Measurements from ENCODE around the gene ASMTL.

Gene ASMTL

DNA sequence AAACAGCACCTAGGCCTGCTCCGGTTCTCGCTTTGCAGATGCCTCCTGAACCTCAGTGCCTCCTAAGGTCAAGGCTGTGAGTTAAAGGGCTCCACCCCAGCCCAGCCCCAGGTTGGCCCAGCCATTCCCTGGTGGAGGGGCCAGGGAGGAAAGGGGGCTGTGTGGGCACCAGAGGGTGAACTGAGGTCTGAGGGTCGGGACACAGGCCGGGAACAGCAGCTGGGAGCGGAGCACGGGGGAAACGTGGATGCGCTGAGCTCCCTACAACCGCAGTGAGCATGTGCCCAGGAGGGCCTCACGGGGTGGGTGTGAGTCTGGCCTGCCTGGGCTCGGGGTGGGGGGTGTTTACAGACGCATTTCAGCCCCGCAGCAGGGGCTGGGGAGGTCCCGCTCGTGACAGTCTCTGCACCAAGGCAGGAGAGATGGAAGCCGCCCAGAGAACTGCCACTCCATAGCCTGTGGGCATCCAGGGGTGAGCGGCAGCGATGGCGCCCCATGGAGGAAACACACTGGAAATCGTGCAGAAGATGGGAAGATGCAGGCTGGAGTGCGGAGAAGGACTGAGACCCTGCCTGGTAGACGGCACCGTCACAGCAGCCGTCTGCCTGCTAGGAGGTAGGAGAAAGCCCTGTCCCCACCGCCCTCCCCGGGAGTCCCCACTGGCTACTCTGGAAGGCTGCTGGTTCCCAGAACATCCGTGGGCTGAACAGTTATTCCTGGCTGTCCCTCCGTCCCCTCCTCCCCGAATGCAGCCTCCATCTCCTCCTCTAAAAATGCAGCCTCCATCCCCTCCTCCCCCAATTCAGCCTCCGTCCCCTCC, 50.9 kb downstream of the ASMTL start:
- Histone ChIP-seq H3K9me3 (ENCODE audit: severe bottlenecking) (no peaks in the 10 kb centered on the region), H3K4me1 (ENCODE audit: insufficient read depth, poor library complexity, severe bottlenecking) (no peaks in the 10 kb centered on the region), H3K36me3 (ENCODE audit: low read depth) (peaks cover 51% of the 10 kb centered on the region), H3K4me3 (ENCODE audit: severe bottlenecking) (no peak overlapping the region), H3K27ac (ENCODE audit: poor library complexity, severe bottlenecking) (no peak overlapping the region), H3K27me3 (ENCODE audit: insufficient read depth, poor library complexity, severe bottlenecking) (no peaks in the 10 kb centered on the region)
- 0 out of 3 replicates have a peak, but pooled peaks have one; percentile 6 for ATAC-seq (ENCODE audit: low read depth)
- no peak for TF ChIP-seq CTCF (IDR thresholded peaks at IDR 0.05; ENCODE audit: poor library complexity, severe bottlenecking)
- DNase-seq (ENCODE audit: low spot score): no peak

GRCh38 chrX:1400742-1401471, 51.8 kb downstream of the ASMTL start:
- no peak for TF ChIP-seq CTCF (IDR thresholded peaks at IDR 0.05; ENCODE audit: poor library complexity, severe bottlenecking)
- Histone ChIP-seq H3K4me1 (ENCODE audit: insufficient read depth, poor library complexity, severe bottlenecking) (no peaks in the 10 kb centered on the region), H3K4me3 (ENCODE audit: severe bottlenecking) (no peak overlapping the region), H3K9me3 (ENCODE audit: severe bottlenecking) (no peaks in the 10 kb centered on the region), H3K36me3 (ENCODE audit: low read depth) (peaks cover 53% of the 10 kb centered on the region), H3K27ac (ENCODE audit: poor library complexity, severe bottlenecking) (no peak overlapping the region), H3K27me3 (ENCODE audit: insufficient read depth, poor library complexity, severe bottlenecking) (no peaks in the 10 kb centered on the region)
- ATAC-seq (ENCODE audit: low read depth) (peak; percentile 3; the same call in 1 of the 3 replicates), DNase-seq (ENCODE audit: low spot score) (no peak)

DNA sequence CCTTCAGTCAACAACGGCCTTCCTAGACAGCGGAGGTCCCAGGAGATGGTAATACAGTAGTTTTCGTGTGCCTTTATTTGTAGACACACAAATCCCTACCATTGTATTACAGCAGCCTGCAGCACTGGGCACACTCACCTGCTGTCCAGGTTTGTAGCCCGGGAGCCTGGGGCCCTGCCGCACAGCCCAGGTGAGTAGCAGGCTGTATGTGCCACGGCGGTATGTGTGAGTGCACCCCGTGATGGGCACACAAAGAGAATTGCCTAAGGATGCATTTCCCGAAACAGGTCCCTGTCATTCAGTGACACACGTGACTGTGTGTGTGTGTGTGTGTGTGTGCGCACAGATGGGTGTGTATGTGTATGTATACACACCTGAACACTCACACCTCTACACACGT, 52.7 kb downstream of the ASMTL start:
- DNase-seq (ENCODE audit: low spot score) (no peak), ATAC-seq (ENCODE audit: low read depth) (no peak)
- Histone ChIP-seq H3K36me3 (ENCODE audit: low read depth) (peaks cover 54% of the 10 kb centered on the region), H3K9me3 (ENCODE audit: severe bottlenecking) (no peaks in the 10 kb centered on the region), H3K4me3 (ENCODE audit: severe bottlenecking) (no peak overlapping the region), H3K27ac (ENCODE audit: poor library complexity, severe bottlenecking) (no peak overlapping the region), H3K4me1 (ENCODE audit: insufficient read depth, poor library complexity, severe bottlenecking) (no peaks in the 10 kb centered on the region), H3K27me3 (ENCODE audit: insufficient read depth, poor library complexity, severe bottlenecking) (no peaks in the 10 kb centered on the region)
- no peak for TF ChIP-seq CTCF (IDR thresholded peaks at IDR 0.05; ENCODE audit: poor library complexity, severe bottlenecking)

DNA sequence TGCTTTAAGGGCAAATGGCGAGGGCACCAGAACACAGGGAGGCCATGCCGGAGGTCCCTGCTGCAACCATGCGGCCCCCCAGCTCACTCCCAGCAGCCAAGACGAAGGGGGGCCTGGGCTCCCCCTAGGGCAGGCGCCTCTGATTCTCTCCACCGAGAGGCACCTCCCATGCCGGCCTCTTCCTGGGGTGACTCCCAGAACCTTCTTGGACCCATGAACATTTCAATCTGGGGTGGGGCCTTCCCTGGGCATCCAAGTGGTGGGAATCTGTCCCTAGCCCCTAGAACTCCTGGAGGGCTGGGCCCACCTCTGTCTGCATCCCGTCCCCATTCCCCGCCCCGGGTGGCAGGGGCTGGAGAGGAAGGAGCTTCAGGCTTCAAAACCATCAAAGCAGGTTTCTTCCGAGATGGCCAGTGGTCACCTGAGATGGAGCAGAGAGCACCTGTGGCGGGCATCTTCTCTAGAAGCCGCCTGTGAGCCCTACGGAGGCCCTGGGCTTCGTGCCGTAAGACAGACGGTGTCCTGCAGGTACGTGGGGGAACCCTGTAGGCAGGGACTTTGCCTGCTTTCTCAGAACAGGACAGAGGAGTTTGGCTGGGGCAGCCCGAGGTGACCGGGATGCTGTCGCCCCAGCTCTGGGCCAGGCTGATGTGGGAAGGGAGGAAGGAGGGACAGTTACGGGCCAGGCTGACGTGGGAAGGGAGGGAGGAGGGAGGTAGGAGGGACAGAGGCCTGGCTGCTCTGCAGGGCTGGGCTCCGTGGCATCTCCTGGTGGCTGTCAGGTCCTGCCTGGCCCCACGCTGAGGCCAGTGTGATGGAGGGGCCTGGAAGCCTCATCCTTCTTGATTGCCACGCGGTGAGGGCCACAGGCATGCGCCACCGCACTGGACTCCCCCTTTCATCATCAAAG, 54.0 kb downstream of the ASMTL start:
- no peaks in the 10 kb centered on the region for H3K27me3 ChIP-seq (ENCODE audit: insufficient read depth, poor library complexity, severe bottlenecking)
- TF ChIP-seq CTCF (IDR thresholded peaks at IDR 0.05; ENCODE audit: poor library complexity, severe bottlenecking): no peak
- H3K36me3 ChIP-seq (ENCODE audit: low read depth): peaks cover 46% of the 10 kb centered on the region
- H3K4me3 ChIP-seq (ENCODE audit: severe bottlenecking): no peak overlapping the region
- H3K27ac ChIP-seq (ENCODE audit: poor library complexity, severe bottlenecking): no peak overlapping the region
- no peaks in the 10 kb centered on the region for H3K4me1 ChIP-seq (ENCODE audit: insufficient read depth, poor library complexity, severe bottlenecking)
- no peak for DNase-seq (ENCODE audit: low spot score)
- H3K9me3 ChIP-seq (ENCODE audit: severe bottlenecking): no peaks in the 10 kb centered on the region
- 0 out of 3 replicates have a peak, but pooled peaks have one; percentile 4 for ATAC-seq (ENCODE audit: low read depth)
